ENCODE data around the gene MARF1. TPM values are rescaled to one million over a fixed set of nuclear protein-coding genes. Genes with fewer than 3 reads are reported as not detected.

Gene MARF1
- total RNA-seq, 1 experiment from 2014 or later, result 59.4 TPM

DNA sequence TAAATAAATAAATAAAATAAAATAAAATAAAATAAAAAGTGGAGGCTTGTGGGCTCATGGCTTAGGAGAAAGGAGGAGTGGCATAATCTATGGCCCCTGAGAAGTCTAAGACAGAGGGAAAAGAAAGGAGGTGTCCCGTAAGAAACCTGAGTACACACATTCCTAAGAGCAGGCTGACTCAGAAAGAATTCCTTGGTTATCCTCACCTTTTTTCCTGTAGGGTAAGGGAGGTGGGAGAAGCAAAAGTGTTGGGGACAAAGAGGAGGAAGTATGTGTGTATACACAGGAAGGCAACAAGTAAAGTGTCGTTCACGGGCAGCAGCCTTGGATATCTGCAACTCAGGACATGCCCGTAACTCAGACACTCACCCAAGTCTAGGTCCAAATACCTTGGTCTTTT, 29.3 kb downstream of the MARF1 start:
- peak overlapping the region; percentile 61 for H3K9ac ChIP-seq (ENCODE audit: low read length)
- H3K4me2 ChIP-seq (ENCODE audit: low read length), result peak overlapping the region; percentile 77
- H3K9me3 ChIP-seq (ENCODE audit: control insufficient read depth in 1 of 2, insufficient read depth in 1 of 2, low read depth in 1 of 2, low read length in 2 of 2), result no peaks in the 10 kb centered on the region
- H4K20me1 ChIP-seq (ENCODE audit: insufficient read depth), result no peaks in the 10 kb centered on the region
- H3K79me2 ChIP-seq (ENCODE audit: insufficient read depth, low read length), result no peaks in the 10 kb centered on the region
- H3K27ac ChIP-seq (ENCODE audit: low read depth, low read length), result peak overlapping the region; percentile 80
- RAD21 ChIA-PET (ENCODE audit: low non-redundant PET in 1 of 2, low total read pairs in 2 of 2, uncharacterized antibody in 2 of 2, unreplicated experiment in 2 of 2), result interaction anchor here in 1 of 2 experiments (0.8 kb wide), 1 partner anchor 92 kb away, joined by 3 read pairs; no protein-coding TSS in a partner anchor
- no peaks in the 10 kb centered on the region for H3K9me2 ChIP-seq (ENCODE audit: insufficient read depth)
- no peak overlapping the region for H2AFZ ChIP-seq (ENCODE audit: low read depth, low read length, poor library complexity, severe bottlenecking)
- BruUV-seq (replicated peaks), result TSS peak; percentile 82
- H3K27me3 ChIP-seq (ENCODE audit: insufficient read depth, low read length), result no peaks in the 10 kb centered on the region
- CTCF ChIA-PET, result no interaction called here
- intact Hi-C loops (cut with micrococcal nuclease), result no loop called here
- ATAC-seq (peak; percentile 88), DNase-seq (ENCODE audit: low read depth, low spot score) (peak; percentile 61)
- POLR2A ChIA-PET, result interaction anchor here (1.8 kb wide), 1 partner anchor 29 kb away, joined by 6 read pairs; the partner anchor contains the start of gene MARF1
- peaks cover 17 to 29% of the 10 kb centered on the region in 2 experiments for H3K36me3 ChIP-seq (ENCODE audit: control insufficient read depth in 1 of 2, insufficient read depth in 2 of 2, low read length in 2 of 2)
- peaks cover 14 to 37% of the 10 kb centered on the region in 2 experiments for H3K4me1 ChIP-seq (ENCODE audit: control insufficient read depth in 1 of 2, insufficient read depth in 2 of 2, low read length in 2 of 2)
- peak overlapping the region; percentile 28 to 49 for H3K4me3 ChIP-seq (replicated peaks in 1 of 2; ENCODE audit: low read depth in 1 of 2, low read length in 2 of 2)
- TF ChIP-seq, protein P1, sequence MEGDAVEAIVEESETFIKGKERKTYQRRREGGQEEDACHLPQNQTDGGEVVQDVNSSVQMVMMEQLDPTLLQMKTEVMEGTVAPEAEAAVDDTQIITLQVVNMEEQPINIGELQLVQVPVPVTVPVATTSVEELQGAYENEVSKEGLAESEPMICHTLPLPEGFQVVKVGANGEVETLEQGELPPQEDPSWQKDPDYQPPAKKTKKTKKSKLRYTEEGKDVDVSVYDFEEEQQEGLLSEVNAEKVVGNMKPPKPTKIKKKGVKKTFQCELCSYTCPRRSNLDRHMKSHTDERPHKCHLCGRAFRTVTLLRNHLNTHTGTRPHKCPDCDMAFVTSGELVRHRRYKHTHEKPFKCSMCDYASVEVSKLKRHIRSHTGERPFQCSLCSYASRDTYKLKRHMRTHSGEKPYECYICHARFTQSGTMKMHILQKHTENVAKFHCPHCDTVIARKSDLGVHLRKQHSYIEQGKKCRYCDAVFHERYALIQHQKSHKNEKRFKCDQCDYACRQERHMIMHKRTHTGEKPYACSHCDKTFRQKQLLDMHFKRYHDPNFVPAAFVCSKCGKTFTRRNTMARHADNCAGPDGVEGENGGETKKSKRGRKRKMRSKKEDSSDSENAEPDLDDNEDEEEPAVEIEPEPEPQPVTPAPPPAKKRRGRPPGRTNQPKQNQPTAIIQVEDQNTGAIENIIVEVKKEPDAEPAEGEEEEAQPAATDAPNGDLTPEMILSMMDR (IDR thresholded peaks at IDR 0.05 in 2 of 3, conservative IDR thresholded peaks at IDR 0.05 in 1 of 3; ENCODE audit: borderline replicate concordance in 1 of 3, insufficient read depth in 1 of 3, low read depth in 2 of 3, low read length in 2 of 3), result no peak
- TF ChIP-seq EZH2phosphoT487 (IDR thresholded peaks at IDR 0.05; ENCODE audit: borderline replicate concordance), result no peak
- no peak for TF ChIP-seq SIN3A (IDR thresholded peaks at IDR 0.05; ENCODE audit: low read depth)
- TF ChIP-seq, protein P2, sequence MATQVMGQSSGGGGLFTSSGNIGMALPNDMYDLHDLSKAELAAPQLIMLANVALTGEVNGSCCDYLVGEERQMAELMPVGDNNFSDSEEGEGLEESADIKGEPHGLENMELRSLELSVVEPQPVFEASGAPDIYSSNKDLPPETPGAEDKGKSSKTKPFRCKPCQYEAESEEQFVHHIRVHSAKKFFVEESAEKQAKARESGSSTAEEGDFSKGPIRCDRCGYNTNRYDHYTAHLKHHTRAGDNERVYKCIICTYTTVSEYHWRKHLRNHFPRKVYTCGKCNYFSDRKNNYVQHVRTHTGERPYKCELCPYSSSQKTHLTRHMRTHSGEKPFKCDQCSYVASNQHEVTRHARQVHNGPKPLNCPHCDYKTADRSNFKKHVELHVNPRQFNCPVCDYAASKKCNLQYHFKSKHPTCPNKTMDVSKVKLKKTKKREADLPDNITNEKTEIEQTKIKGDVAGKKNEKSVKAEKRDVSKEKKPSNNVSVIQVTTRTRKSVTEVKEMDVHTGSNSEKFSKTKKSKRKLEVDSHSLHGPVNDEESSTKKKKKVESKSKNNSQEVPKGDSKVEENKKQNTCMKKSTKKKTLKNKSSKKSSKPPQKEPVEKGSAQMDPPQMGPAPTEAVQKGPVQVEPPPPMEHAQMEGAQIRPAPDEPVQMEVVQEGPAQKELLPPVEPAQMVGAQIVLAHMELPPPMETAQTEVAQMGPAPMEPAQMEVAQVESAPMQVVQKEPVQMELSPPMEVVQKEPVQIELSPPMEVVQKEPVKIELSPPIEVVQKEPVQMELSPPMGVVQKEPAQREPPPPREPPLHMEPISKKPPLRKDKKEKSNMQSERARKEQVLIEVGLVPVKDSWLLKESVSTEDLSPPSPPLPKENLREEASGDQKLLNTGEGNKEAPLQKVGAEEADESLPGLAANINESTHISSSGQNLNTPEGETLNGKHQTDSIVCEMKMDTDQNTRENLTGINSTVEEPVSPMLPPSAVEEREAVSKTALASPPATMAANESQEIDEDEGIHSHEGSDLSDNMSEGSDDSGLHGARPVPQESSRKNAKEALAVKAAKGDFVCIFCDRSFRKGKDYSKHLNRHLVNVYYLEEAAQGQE (IDR thresholded peaks at IDR 0.05; ENCODE audit: low read depth), result no peak
- TF ChIP-seq TCF7L2 (IDR thresholded peaks at IDR 0.05; ENCODE audit: borderline replicate concordance, extremely low read depth, insufficient read depth, insufficient read length), result no peak
- TF ChIP-seq JUND (IDR thresholded peaks at IDR 0.05), result peak; percentile 31; the same call in 1 of the 2 replicates
- TF ChIP-seq YY1 (IDR thresholded peaks at IDR 0.05; ENCODE audit: extremely low read depth, insufficient replicate concordance, low read depth, low read length), result no peak
- no peak for TF ChIP-seq SRF (IDR thresholded peaks at IDR 0.05; ENCODE audit: low read depth)
- TF ChIP-seq, protein P3, sequence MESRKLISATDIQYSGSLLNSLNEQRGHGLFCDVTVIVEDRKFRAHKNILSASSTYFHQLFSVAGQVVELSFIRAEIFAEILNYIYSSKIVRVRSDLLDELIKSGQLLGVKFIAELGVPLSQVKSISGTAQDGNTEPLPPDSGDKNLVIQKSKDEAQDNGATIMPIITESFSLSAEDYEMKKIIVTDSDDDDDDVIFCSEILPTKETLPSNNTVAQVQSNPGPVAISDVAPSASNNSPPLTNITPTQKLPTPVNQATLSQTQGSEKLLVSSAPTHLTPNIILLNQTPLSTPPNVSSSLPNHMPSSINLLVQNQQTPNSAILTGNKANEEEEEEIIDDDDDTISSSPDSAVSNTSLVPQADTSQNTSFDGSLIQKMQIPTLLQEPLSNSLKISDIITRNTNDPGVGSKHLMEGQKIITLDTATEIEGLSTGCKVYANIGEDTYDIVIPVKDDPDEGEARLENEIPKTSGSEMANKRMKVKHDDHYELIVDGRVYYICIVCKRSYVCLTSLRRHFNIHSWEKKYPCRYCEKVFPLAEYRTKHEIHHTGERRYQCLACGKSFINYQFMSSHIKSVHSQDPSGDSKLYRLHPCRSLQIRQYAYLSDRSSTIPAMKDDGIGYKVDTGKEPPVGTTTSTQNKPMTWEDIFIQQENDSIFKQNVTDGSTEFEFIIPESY (IDR thresholded peaks at IDR 0.05; ENCODE audit: extremely low read depth, insufficient replicate concordance, low read length), result no peak
- TF ChIP-seq SP1 (IDR thresholded peaks at IDR 0.05; ENCODE audit: low read depth), result peak; percentile 64
- TF ChIP-seq ZNF274 (IDR thresholded peaks at IDR 0.05; ENCODE audit: low read depth, low read length), result no peak
- TF ChIP-seq EGR1 (IDR thresholded peaks at IDR 0.05; ENCODE audit: low read depth), result no peak
- peak; percentile 14; the same call in 1 of the 2 replicates for TF ChIP-seq CBX3 (IDR thresholded peaks at IDR 0.05; ENCODE audit: low read depth)
- no peak for TF ChIP-seq EZH2 (IDR thresholded peaks at IDR 0.05)
- TF ChIP-seq POLR2A (IDR thresholded peaks at IDR 0.05; ENCODE audit: borderline replicate concordance, extremely low read depth, insufficient read depth, insufficient read length), result no peak
- no peak for TF ChIP-seq ZFX (IDR thresholded peaks at IDR 0.05)
- TF ChIP-seq, protein P4, sequence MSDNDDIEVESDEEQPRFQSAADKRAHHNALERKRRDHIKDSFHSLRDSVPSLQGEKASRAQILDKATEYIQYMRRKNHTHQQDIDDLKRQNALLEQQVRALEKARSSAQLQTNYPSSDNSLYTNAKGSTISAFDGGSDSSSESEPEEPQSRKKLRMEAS (IDR thresholded peaks at IDR 0.05), result no peak
- no peak for TF ChIP-seq RAD21 (IDR thresholded peaks at IDR 0.05; ENCODE audit: low read depth)
- TF ChIP-seq CEBPB (IDR thresholded peaks at IDR 0.05; ENCODE audit: low read depth), result no peak
- TF ChIP-seq ELF1 (IDR thresholded peaks at IDR 0.05; ENCODE audit: borderline replicate concordance, low read depth), result no peak
- TF ChIP-seq POLR2AphosphoS5 (IDR thresholded peaks at IDR 0.05; ENCODE audit: low read depth, low read length), result peak; percentile 55; the same call in 1 of the 2 replicates
- TF ChIP-seq FOSL1 (IDR thresholded peaks at IDR 0.05; ENCODE audit: low read depth), result peak; percentile 64

Data from HCT116 (cell line).